ENCODE measurements around the gene OR10G3. TPM values are rescaled to one million over a fixed set of nuclear protein-coding genes. Genes with fewer than 3 reads are reported as not detected.

The OR10G3 gene
- polyA plus RNA-seq (2012; ENCODE audit: insufficient read length, low read depth) = not detected

GRCh38 chr14:21579976-21580375, at the start of gene OR10G3:
TSS of gene OR10G3 (minus strand) at chr14:21580076. CDS start at chr14:21570744, 9,332 bp downstream.
- TF ChIP-seq POLR2AphosphoS5 (IDR thresholded peaks at IDR 0.05; ENCODE audit: low read depth, low read length) (no peak), FOXP2 (optimal IDR thresholded peaks at IDR 0.05; ENCODE audit: borderline replicate concordance, extremely low read depth, extremely low read length, insufficient read depth) (no peak), REST (IDR thresholded peaks at IDR 0.05; ENCODE audit: insufficient read depth in 1 of 2, low read depth in 2 of 2, low read length in 2 of 2) (no peak), TAF1 (IDR thresholded peaks at IDR 0.05; ENCODE audit: borderline replicate concordance, insufficient read depth, low read length) (no peak), SIN3A (IDR thresholded peaks at IDR 0.05; ENCODE audit: borderline replicate concordance, insufficient read depth, low read length) (no peak)

GRCh38 chr14:21626491-21627230, 46.8 kb upstream of the OR10G3 start:
- TF ChIP-seq FOXP2 (optimal IDR thresholded peaks at IDR 0.05; ENCODE audit: borderline replicate concordance, extremely low read depth, extremely low read length, insufficient read depth) (no peak), SIN3A (IDR thresholded peaks at IDR 0.05; ENCODE audit: borderline replicate concordance, insufficient read depth, low read length) (no peak), TAF1 (IDR thresholded peaks at IDR 0.05; ENCODE audit: borderline replicate concordance, insufficient read depth, low read length) (no peak), POLR2AphosphoS5 (IDR thresholded peaks at IDR 0.05; ENCODE audit: low read depth, low read length) (no peak), REST (IDR thresholded peaks at IDR 0.05; ENCODE audit: insufficient read depth in 1 of 2, low read depth in 2 of 2, low read length in 2 of 2) (no peak)

GRCh38 chr14:21617614-21618013, 37.7 kb upstream of the OR10G3 start:
- TF ChIP-seq REST (IDR thresholded peaks at IDR 0.05; ENCODE audit: insufficient read depth in 1 of 2, low read depth in 2 of 2, low read length in 2 of 2) = no peak
- TF ChIP-seq POLR2AphosphoS5 (IDR thresholded peaks at IDR 0.05; ENCODE audit: low read depth, low read length) = no peak
- TF ChIP-seq TAF1 (IDR thresholded peaks at IDR 0.05; ENCODE audit: borderline replicate concordance, insufficient read depth, low read length) = no peak
- no peak for TF ChIP-seq SIN3A (IDR thresholded peaks at IDR 0.05; ENCODE audit: borderline replicate concordance, insufficient read depth, low read length)
- no peak for TF ChIP-seq FOXP2 (optimal IDR thresholded peaks at IDR 0.05; ENCODE audit: borderline replicate concordance, extremely low read depth, extremely low read length, insufficient read depth)

GRCh38 chr14:21614240-21614639, 34.4 kb upstream of the OR10G3 start:
- no peak for TF ChIP-seq TAF1 (IDR thresholded peaks at IDR 0.05; ENCODE audit: borderline replicate concordance, insufficient read depth, low read length)
- no peak for TF ChIP-seq FOXP2 (optimal IDR thresholded peaks at IDR 0.05; ENCODE audit: borderline replicate concordance, extremely low read depth, extremely low read length, insufficient read depth)
- no peak for TF ChIP-seq SIN3A (IDR thresholded peaks at IDR 0.05; ENCODE audit: borderline replicate concordance, insufficient read depth, low read length)

GRCh38 chr14:21612324-21612723, 32.4 kb upstream of the OR10G3 start:
- TF ChIP-seq TAF1 (IDR thresholded peaks at IDR 0.05; ENCODE audit: borderline replicate concordance, insufficient read depth, low read length) (no peak), SIN3A (IDR thresholded peaks at IDR 0.05; ENCODE audit: borderline replicate concordance, insufficient read depth, low read length) (no peak), REST (IDR thresholded peaks at IDR 0.05; ENCODE audit: insufficient read depth in 1 of 2, low read depth in 2 of 2, low read length in 2 of 2) (no peak), FOXP2 (optimal IDR thresholded peaks at IDR 0.05; ENCODE audit: borderline replicate concordance, extremely low read depth, extremely low read length, insufficient read depth) (no peak), POLR2AphosphoS5 (IDR thresholded peaks at IDR 0.05; ENCODE audit: low read depth, low read length) (no peak)
